Dedifferentiated amniotic fluid mesenchymal stem cell (primary cell): ENCODE measurements around the gene PAGE4.

Experiments used
- DNase-seq: peaks from one replicate; pipeline ENCODE4 v3.0.0-alpha.2; 2016; ENCODE audit errors: extremely low spot score

PAGE4 gene, protein sequence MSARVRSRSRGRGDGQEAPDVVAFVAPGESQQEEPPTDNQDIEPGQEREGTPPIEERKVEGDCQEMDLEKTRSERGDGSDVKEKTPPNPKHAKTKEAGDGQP

DNA sequence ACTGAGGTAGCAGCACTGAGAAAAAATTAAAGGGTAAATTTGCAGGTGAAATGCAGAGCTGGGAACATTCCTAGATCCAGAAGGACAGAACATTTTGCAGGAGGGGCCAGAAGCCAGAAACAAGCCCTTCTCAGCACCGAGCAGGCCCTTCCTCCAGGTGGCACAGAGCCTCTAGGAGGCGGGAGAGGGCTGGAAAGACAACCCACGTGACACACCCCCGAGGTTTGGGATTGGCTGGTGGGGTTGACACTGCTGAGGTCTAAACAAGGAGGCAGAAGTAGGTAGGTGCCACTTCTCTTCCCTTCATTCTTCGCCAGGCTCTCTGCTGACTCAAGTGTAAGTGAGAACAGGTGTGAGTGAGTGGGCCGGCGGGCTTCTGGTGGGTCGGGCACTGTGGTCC is at the start of gene PAGE4:
TSS of gene PAGE4 (plus strand) at position 288 of the 400 bp plus-strand sequence. CDS start 1,126 bp downstream, outside the sequence.
- no peak for DNase-seq

DNA sequence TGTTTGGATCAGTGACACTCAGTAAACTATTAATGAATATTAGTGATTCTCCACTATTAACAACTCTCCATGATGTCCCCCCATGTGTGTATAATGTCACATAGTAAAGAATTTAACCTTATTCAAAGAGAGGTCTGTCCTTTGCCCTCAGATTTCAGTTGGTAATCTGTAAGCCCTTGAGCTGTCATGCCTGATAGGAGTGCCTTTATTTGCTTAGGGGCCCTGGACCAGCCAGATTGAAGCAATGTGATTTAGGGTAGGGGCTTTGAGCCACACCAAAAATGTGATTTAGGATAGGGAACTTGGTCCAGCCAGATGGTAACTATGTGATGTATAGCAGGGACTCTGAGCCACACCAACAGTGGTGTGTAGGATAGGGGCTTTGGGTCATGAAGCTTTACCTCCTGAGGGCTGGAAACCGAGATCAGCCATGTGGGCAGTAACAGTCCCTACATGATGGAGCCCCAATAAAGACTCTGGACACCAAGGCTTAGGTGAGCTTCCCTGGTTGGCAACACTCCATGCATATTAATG is 44.3 kb upstream of the PAGE4 start:
- DNase-seq: no peak

DNA sequence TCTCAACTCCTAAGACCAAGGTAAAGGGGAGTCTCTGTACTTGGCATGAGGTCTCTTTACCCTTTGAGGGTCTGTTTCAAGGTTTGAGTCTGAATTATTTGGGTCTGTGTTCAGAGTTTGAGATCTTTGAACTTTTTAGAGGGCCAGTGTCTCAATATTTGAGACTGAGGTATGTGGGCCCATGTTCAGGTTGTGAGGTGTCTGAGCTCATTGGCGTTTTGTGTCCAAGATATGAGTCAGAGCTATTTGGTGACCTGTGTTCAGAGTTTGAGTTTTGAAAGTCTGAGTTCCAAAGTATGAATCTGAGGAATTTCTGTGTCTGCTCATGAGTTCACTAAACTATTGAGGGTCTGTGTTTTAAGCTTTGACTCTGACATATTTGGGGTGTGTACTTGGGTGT is 36.7 kb upstream of the PAGE4 start:
- DNase-seq: no peak

GRCh38 chrX:49793686-49794085 is 35.4 kb upstream of the PAGE4 start:
- no peak for DNase-seq

DNA sequence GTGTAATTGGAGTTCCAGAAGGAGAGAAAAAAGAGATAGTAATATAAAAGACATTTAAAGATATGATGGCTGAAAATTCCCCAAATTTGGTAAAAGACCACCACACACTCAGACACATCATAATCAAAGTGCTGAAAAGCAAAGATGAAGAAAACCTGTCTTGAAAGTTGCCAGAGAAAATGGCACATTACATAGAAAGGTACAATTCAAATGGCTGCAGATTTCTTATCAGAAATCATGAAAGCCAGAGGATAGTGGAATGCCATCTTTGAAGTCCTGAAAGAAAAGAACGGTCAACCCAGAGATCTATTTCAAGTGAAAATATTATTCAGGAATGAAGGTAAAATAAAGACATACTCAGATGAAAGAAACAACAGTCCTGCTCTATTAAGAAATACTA is 29.3 kb upstream of the PAGE4 start:
- no peak for DNase-seq

- no peak for DNase-seq
Measured at GRCh38 chrX:49809891-49810632, 19.0 kb upstream of the PAGE4 start.

GRCh38 chrX:49812177-49812576 is 16.9 kb upstream of the PAGE4 start:
- no peak for DNase-seq

DNA sequence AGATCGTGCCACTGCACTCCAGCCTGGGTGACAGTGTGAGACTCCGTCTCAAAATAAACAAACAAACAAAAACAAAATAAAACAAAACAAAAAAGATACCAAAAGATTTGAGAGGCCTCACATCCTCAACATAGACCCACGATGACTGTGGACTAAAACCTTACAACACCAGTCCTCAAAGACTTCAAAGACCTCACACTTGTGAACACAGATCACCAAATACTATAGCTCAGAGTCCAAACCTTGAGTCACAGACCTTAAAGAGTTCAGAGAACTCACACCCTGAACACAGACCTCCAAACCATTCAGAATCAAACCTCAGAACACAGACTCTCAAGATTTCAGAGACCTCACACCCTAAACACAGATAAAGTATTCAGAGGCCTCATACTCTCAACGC is 12.7 kb upstream of the PAGE4 start:
- no peak for DNase-seq

GRCh38 chrX:49838374-49838773 is 9.3 kb downstream of the PAGE4 start:
- no peak for DNase-seq

- no peak for DNase-seq
Measured at GRCh38 chrX:49840679-49841078, 11.6 kb downstream of the PAGE4 start.

- no peak for DNase-seq
Measured at GRCh38 chrX:49842621-49843020, 13.5 kb downstream of the PAGE4 start.

GRCh38 chrX:49844611-49845010 is 15.5 kb downstream of the PAGE4 start:
- DNase-seq: no peak

- DNase-seq: no peak
Measured at GRCh38 chrX:49845701-49846403, 16.7 kb downstream of the PAGE4 start.

DNA sequence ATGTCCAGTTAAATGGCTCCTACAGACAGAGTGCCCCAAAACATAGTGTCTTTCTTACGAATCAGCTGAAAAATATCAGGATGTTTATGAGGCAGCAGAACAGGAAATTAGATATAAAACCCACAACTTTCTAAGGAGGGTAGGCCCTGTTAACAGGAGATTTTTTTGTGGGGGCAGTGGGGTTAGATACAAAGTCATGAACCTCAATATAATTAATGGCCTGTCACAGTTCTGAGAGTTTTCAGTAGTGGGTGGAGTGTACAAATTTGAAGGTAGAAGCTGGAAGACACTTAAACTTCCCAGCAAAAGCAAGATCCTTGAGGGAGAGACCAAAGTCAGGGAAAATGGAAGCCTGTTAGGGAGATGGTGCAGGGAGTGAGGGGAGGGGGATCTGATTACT is 17.4 kb downstream of the PAGE4 start:
- DNase-seq: no peak

DNA sequence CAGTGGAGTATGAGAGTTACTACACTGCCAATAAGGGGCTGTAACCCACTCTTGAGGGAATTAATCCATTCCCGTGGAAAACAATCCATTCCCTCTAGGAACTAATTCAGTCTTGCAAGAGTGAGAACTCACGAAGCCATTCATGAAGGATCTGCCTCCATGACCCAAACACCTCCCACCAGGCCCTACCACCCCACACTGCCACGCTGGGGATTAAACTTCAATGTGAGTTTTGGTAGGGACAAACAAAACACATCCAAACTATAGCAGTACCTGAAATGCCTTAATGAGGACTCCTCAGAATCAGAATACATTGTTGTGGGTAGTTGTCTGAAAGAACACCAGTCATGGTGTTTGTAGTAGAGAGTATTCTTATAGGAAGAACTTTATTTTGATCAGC is 19.2 kb downstream of the PAGE4 start:
- no peak for DNase-seq

GRCh38 chrX:49850028-49850427 is 20.9 kb downstream of the PAGE4 start:
- no peak for DNase-seq

- DNase-seq: no peak
Measured at GRCh38 chrX:49853661-49854060, 24.6 kb downstream of the PAGE4 start.

- no peak for DNase-seq
Measured at GRCh38 chrX:49856819-49857218, 27.7 kb downstream of the PAGE4 start.

DNA sequence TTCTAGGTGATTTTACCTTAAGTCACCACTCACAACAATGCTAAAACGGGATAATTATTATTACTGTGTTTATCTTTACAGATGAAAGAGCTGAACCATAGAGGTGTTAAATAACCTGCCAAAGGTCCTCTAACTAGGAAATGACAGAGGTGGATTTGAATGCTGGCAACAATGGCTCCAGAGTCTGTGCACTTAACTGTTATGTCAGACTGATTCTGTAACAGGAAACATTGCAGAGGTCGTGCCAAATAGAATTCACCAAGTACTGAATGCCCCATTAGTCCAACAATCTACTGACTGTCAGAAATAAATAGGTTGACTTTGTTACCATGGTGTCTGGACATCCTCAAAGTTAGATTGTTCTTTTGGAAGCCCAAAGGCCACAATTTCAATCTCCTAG is 29.2 kb downstream of the PAGE4 start:
- no peak for DNase-seq

DNA sequence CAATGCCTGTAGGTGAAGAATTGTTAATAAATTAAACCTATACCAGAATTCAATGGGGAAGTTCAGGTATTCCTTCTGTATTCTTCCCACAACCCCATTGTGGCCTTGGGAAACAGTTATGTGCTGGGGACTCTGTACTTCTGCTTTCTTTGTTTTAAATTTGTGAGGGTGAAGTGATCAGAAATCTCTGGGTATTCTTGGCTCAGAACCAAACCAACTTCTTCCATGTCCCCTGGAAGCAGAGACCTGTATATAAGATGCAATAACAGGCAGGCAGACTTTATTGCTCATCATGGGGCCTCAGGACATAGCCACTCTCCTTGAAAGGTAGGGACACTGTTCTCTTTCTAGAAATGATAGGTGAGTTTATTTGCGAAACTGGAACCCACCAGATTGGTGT is 30.4 kb downstream of the PAGE4 start:
- DNase-seq: no peak

- DNase-seq: no peak
Measured at GRCh38 chrX:49860867-49861535, 31.9 kb downstream of the PAGE4 start.

GRCh38 chrX:49862093-49862492 is 33.0 kb downstream of the PAGE4 start:
- DNase-seq: no peak
